ENCODE data around the gene POGLUT2. TPM values are rescaled to one million over a fixed set of nuclear protein-coding genes. Genes with fewer than 3 reads are reported as not detected.

The POGLUT2 gene
- total and polyA plus RNA-seq, 2 experiments from 2014 or later, result 14.6 to 17.5 TPM

DNA sequence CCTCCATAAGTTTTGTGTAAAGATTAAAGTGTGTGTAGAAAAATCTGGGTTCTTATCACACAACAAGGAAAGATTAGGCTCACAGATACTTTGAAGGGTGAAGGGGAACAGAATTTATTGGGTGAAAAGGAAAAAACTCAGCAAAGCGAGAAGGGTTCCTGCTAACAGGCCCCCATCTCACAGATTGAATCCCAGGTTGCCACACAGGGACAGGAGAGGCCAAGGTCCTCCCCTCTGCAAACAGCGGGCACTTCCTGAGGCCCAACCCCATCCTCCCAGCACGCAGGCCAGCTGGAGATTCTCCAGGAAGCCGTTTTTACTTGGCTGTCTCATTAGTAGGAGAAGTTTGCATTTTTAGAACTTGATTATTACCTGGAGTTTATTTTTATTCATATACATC lies 31.9 kb upstream of the POGLUT2 start:
- no peak for ATAC-seq
- peaks cover 4% of the 10 kb centered on the region for H3K27me3 Mint-ChIP-seq (ENCODE audit: insufficient read depth, low read depth, poor library complexity)
- H3K27ac Mint-ChIP-seq, result no peak overlapping the region
- H3K36me3 Mint-ChIP-seq (ENCODE audit: low read depth), result no peaks in the 10 kb centered on the region
- no peak overlapping the region for H3K4me3 Mint-ChIP-seq
- no peak overlapping the region for H2AFZ ChIP-seq
- DNase-seq (ENCODE audit: low spot score), result peak; percentile 7
- no peaks in the 10 kb centered on the region for H3K9me2 ChIP-seq (ENCODE audit: insufficient read depth)
- H3K36me3 ChIP-seq (ENCODE audit: insufficient read depth), result no peaks in the 10 kb centered on the region
- no peak overlapping the region for H3K27ac ChIP-seq (ENCODE audit: low read depth)
- no peaks in the 10 kb centered on the region for H4K20me1 ChIP-seq (replicated peaks; ENCODE audit: insufficient read depth)
- peaks cover 13% of the 10 kb centered on the region for H3K4me1 Mint-ChIP-seq
- H3K4me2 ChIP-seq, result no peak overlapping the region
- no peaks in the 10 kb centered on the region for H3K27me3 ChIP-seq (ENCODE audit: insufficient read depth)
- TF ChIP-seq, protein P1, sequence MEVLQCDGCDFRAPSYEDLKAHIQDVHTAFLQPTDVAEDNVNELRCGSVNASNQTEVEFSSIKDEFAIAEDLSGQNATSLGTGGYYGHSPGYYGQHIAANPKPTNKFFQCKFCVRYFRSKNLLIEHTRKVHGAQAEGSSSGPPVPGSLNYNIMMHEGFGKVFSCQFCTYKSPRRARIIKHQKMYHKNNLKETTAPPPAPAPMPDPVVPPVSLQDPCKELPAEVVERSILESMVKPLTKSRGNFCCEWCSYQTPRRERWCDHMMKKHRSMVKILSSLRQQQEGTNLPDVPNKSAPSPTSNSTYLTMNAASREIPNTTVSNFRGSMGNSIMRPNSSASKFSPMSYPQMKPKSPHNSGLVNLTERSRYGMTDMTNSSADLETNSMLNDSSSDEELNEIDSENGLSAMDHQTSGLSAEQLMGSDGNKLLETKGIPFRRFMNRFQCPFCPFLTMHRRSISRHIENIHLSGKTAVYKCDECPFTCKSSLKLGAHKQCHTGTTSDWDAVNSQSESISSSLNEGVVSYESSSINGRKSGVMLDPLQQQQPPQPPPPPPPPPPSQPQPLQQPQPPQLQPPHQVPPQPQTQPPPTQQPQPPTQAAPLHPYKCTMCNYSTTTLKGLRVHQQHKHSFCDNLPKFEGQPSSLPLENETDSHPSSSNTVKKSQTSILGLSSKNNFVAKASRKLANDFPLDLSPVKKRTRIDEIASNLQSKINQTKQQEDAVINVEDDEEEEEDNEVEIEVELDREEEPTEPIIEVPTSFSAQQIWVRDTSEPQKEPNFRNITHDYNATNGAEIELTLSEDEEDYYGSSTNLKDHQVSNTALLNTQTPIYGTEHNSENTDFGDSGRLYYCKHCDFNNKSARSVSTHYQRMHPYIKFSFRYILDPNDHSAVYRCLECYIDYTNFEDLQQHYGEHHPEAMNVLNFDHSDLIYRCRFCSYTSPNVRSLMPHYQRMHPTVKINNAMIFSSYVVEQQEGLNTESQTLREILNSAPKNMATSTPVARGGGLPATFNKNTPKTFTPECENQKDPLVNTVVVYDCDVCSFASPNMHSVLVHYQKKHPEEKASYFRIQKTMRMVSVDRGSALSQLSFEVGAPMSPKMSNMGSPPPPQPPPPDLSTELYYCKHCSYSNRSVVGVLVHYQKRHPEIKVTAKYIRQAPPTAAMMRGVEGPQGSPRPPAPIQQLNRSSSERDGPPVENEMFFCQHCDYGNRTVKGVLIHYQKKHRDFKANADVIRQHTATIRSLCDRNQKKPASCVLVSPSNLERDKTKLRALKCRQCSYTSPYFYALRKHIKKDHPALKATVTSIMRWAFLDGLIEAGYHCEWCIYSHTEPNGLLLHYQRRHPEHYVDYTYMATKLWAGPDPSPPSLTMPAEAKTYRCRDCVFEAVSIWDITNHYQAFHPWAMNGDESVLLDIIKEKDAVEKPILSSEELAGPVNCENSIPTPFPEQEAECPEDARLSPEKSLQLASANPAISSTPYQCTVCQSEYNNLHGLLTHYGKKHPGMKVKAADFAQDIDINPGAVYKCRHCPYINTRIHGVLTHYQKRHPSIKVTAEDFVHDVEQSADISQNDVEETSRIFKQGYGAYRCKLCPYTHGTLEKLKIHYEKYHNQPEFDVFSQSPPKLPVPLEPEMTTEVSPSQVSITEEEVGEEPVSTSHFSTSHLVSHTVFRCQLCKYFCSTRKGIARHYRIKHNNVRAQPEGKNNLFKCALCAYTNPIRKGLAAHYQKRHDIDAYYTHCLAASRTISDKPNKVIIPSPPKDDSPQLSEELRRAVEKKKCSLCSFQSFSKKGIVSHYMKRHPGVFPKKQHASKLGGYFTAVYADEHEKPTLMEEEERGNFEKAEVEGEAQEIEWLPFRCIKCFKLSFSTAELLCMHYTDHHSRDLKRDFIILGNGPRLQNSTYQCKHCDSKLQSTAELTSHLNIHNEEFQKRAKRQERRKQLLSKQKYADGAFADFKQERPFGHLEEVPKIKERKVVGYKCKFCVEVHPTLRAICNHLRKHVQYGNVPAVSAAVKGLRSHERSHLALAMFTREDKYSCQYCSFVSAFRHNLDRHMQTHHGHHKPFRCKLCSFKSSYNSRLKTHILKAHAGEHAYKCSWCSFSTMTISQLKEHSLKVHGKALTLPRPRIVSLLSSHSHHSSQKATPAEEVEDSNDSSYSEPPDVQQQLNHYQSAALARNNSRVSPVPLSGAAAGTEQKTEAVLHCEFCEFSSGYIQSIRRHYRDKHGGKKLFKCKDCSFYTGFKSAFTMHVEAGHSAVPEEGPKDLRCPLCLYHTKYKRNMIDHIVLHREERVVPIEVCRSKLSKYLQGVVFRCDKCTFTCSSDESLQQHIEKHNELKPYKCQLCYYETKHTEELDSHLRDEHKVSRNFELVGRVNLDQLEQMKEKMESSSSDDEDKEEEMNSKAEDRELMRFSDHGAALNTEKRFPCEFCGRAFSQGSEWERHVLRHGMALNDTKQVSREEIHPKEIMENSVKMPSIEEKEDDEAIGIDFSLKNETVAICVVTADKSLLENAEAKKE (CRISPR knock-in tag; IDR thresholded peaks at IDR 0.05), result no peak
- TF ChIP-seq NANOG (IDR thresholded peaks at IDR 0.05; ENCODE audit: borderline replicate concordance), result no peak
- no peak for TF ChIP-seq EZH2 (IDR thresholded peaks at IDR 0.05; ENCODE audit: low read depth, unreplicated experiment)
- TF ChIP-seq REST (IDR thresholded peaks at IDR 0.05; ENCODE audit: unreplicated experiment), result no peak
- no peak for TF ChIP-seq POLR2AphosphoS5 (IDR thresholded peaks at IDR 0.05; ENCODE audit: low read depth)
- no peak for TF ChIP-seq CREB1 (CRISPR knock-in tag; IDR thresholded peaks at IDR 0.05; ENCODE audit: low read depth)
- TF ChIP-seq JUNB (IDR thresholded peaks at IDR 0.05; ENCODE audit: unreplicated experiment), result no peak
- TF ChIP-seq, protein P2, sequence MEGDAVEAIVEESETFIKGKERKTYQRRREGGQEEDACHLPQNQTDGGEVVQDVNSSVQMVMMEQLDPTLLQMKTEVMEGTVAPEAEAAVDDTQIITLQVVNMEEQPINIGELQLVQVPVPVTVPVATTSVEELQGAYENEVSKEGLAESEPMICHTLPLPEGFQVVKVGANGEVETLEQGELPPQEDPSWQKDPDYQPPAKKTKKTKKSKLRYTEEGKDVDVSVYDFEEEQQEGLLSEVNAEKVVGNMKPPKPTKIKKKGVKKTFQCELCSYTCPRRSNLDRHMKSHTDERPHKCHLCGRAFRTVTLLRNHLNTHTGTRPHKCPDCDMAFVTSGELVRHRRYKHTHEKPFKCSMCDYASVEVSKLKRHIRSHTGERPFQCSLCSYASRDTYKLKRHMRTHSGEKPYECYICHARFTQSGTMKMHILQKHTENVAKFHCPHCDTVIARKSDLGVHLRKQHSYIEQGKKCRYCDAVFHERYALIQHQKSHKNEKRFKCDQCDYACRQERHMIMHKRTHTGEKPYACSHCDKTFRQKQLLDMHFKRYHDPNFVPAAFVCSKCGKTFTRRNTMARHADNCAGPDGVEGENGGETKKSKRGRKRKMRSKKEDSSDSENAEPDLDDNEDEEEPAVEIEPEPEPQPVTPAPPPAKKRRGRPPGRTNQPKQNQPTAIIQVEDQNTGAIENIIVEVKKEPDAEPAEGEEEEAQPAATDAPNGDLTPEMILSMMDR (conservative IDR thresholded peaks at IDR 0.05; ENCODE audit: low read depth in 2 of 2), result no peak
- TF ChIP-seq STAT1 (IDR thresholded peaks at IDR 0.05; ENCODE audit: unreplicated experiment), result no peak
- TF ChIP-seq ETS1 (IDR thresholded peaks at IDR 0.05), result no peak
- TF ChIP-seq ZNF114 (CRISPR knock-in tag; IDR thresholded peaks at IDR 0.05), result no peak
- TF ChIP-seq ZNF331 (CRISPR knock-in tag; IDR thresholded peaks at IDR 0.05; ENCODE audit: low read depth), result no peak
- no peak for TF ChIP-seq EZH2phosphoT487 (IDR thresholded peaks at IDR 0.05; ENCODE audit: unreplicated experiment)
- H3K4me1 ChIP-seq (ENCODE audit: insufficient read depth), result peaks cover 3% of the 10 kb centered on the region
- H3K9me3 Mint-ChIP-seq, result no peaks in the 10 kb centered on the region
- H3K4me3 ChIP-seq, result no peak overlapping the region
- H3K79me2 ChIP-seq (replicated peaks; ENCODE audit: insufficient read depth), result no peaks in the 10 kb centered on the region
- no peaks in the 10 kb centered on the region for H3F3A ChIP-seq (replicated peaks; ENCODE audit: low read depth)

All from GM23338 (cell line).